Ishikawa (cell line): ENCODE results near the gene PPP2R5B.

Source experiments
- CEBPB ChIP-seq: IDR thresholded peaks from 2 replicates; pipeline ENCODE4 v1.6.1; 2012
- CREB1 ChIP-seq: IDR thresholded peaks from 2 replicates; pipeline ENCODE4 v1.6.1; 2012; ENCODE audit warnings: low read depth
- EP300 ChIP-seq: IDR thresholded peaks from 2 replicates; pipeline ENCODE4 v1.6.1; 2012; ENCODE audit warnings: borderline replicate concordance
- FOXM1 ChIP-seq: IDR thresholded peaks from 2 replicates; pipeline ENCODE4 v1.6.1; 2012; ENCODE audit warnings: low read depth, borderline replicate concordance
- MAX ChIP-seq: IDR thresholded peaks from 2 replicates; pipeline ENCODE4 v1.6.1; 2012
- NFIC ChIP-seq: IDR thresholded peaks from 2 replicates; pipeline ENCODE4 v1.6.1; 2012
- RAD21 ChIP-seq: IDR thresholded peaks from 2 replicates; pipeline ENCODE4 v1.6.1; 2012; ENCODE audit warnings: low read depth
- REST ChIP-seq: IDR thresholded peaks from 2 replicates; pipeline ENCODE4 v1.6.1; 2012; ENCODE audit warnings: low read depth, mild to moderate bottlenecking
- TAF1 ChIP-seq: IDR thresholded peaks from 2 replicates; pipeline ENCODE4 v1.6.1; 2012; ENCODE audit warnings: low read depth, mild to moderate bottlenecking
- TCF12 ChIP-seq: IDR thresholded peaks from 2 replicates; pipeline ENCODE4 v1.6.1; 2012; ENCODE audit warnings: low read depth
- TEAD4 ChIP-seq: IDR thresholded peaks from 2 replicates; pipeline ENCODE4 v1.6.1; 2012
- USF1 ChIP-seq: IDR thresholded peaks from 2 replicates; pipeline ENCODE4 v1.6.1; 2012
- YY1 ChIP-seq: IDR thresholded peaks from 2 replicates; pipeline ENCODE4 v1.6.1; 2012; ENCODE audit warnings: low read depth
- ZBTB7A ChIP-seq: IDR thresholded peaks from 2 replicates; pipeline ENCODE4 v1.6.1; 2012; ENCODE audit warnings: low read depth

GRCh38 chr11:64898076-64898445 lies 26.4 kb upstream of the PPP2R5B start:
- TF ChIP-seq USF1 (no peak), RAD21 (no peak), EP300 (no peak), YY1 (no peak), TAF1 (no peak), TCF12 (no peak), CREB1 (no peak), REST (no peak), MAX (no peak), TEAD4 (no peak), CEBPB (no peak), FOXM1 (no peak), NFIC (no peak), ZBTB7A (no peak)
